Transverse colon (tissue), 4 donors: ENCODE results near the gene NRARP. TPM values are rescaled to one million over a fixed set of nuclear protein-coding genes. Genes with fewer than 3 reads are reported as not detected.

Experiments used
- DNase-seq: peaks from one replicate; pipeline ENCODE4 v3.0.0-alpha.2; 2019
- H3K27ac ChIP-seq, 4 donors: fragments of 200-600 bp; sonication (generic); 2 replicates each; pipeline ENCODE4 v1.5.1; 2016 to 2018; ENCODE audit warnings: inconsistent platforms in 4 of 4
- H3K27me3 ChIP-seq: fragments of 200-600 bp; sonication (generic); 2 replicates; pipeline ENCODE4 v1.5.1; 2017; ENCODE audit warnings: inconsistent platforms
- H3K36me3 ChIP-seq, 4 donors: fragments of 200-600 bp; sonication (generic); 2 replicates each; pipeline ENCODE4 v1.5.1; 2017 to 2019; ENCODE audit warnings: inconsistent platforms in 4 of 4
- H3K4me1 ChIP-seq, 4 donors: fragments of 200-600 bp; sonication (generic); 2 replicates each; pipeline ENCODE4 v1.5.1; 2017 to 2020; ENCODE audit warnings: inconsistent platforms in 4 of 4
- H3K4me3 ChIP-seq, 4 donors: fragments of 200-600 bp; sonication (generic); 1 replicate in 1 of 4; 2 replicates in 3 of 4; pipeline versions ENCODE4 v1.5.1 to v1.6.1; 2017 to 2019; ENCODE audit warnings: inconsistent platforms in 4 of 4
- H3K9me3 ChIP-seq, 2 donors: fragments of 200-600 bp; sonication (generic); 2 replicates each; pipeline ENCODE4 v1.5.1; 2017 to 2019; ENCODE audit warnings: inconsistent platforms in 2 of 2
- EP300 ChIP-seq: sonication (generic); formaldehyde crosslinking; IDR thresholded peaks from one replicate; pipeline ENCODE4 v1.6.1; 2017; ENCODE audit warnings: antibody characterized with exemption, low read depth
- POLR2A ChIP-seq: fragments of 450-650 bp; IDR thresholded peaks from one replicate; pipeline ENCODE4 v1.6.1; 2016; ENCODE audit warnings: antibody characterized with exemption, mild to moderate bottlenecking, moderate library complexity
- POLR2AphosphoS5 ChIP-seq, 3 donors: sonication (generic); formaldehyde crosslinking; IDR thresholded peaks; one replicate each; pipeline ENCODE4 v1.6.1; 2016; ENCODE audit warnings: antibody characterized with exemption in 3 of 3
- WGBS, 2 donors: methylation state at CpG; one replicate each; pipeline ENCODE4 v1.1.5; 2018; ENCODE audit warnings: low coverage in 1 of 2; 5-methylcytosine and 5-hydroxymethylcytosine counted together
- in situ Hi-C, 4 donors: fragments of 200-750 bp; cut with MboI; loops; one replicate each; pipeline versions ENCODE4 v1.15.0 to v1.15.1; 2017; ENCODE audit warnings: low sequenced_read_pairs in 3 of 4, low pct_ligation_motif_present in 1 of 4, low pct_unique_long_range_greater_than_20kb in 1 of 4
- intact Hi-C: fragments of 100-400 bp; cut with DNase I; formaldehyde crosslinking; loops from one replicate; pipeline ENCODE4 v1.15.1; 2023; ENCODE audit warnings: low total_unique reads
- total RNA-seq, 4 donors: library from RNA; depleted of rRNA; stranded (reverse); fragments of >200 nt; gene quantifications; one replicate each; pipeline ENCODE4 v1.1.0, GENCODE V29; 2016
- TF ChIP-seq, protein P1 (sequence below), 5 experiments: fragments of 200-600 bp in 3 of 5; fragments of 450-650 bp in 2 of 5; sonication (generic) in 3 of 5; IDR thresholded peaks; 1 replicate in 2 of 5; 2 replicates in 3 of 5; pipeline ENCODE4 v1.5.1; 2016 to 2017; ENCODE audit warnings: antibody characterized with exemption in 5 of 5, inconsistent platforms in 3 of 5, mild to moderate bottlenecking in 2 of 5, moderate library complexity in 1 of 5

NRARP gene
- total RNA-seq, 4 donors from 2014 or later, result 92.0 to 343 (median 134) TPM

DNA sequence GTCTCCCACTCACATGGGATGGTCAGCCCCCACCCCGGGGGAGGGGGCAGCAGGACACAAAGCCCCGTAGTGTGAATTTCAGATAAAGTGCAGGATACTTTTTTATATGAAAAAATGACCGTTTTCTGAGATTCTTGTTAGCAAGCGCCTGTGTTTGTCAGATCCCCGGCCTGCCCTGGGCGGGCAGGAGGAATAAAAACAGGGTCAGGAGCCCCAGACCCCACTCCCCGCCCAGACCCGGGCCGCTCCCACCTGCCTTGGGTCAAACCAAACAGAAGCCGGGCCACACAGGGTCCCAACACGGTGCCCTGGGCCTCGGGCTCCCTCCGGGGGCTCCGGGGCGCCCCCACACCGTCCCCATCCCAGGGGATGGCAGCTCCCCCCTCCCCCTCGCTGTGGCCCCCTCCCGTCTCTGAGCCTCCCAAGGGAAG is 13.5 kb upstream of the NRARP start:
- intact Hi-C loops (no loop called here), in situ Hi-C loops (no loop called here)
- Histone ChIP-seq H3K36me3 (no peaks in the 10 kb centered on the region), H3K27me3 (peaks cover 17% of the 10 kb centered on the region), H3K9me3 (no peaks in the 10 kb centered on the region), H3K4me1 (peaks cover 14 to 51% (median 35%) of the 10 kb centered on the region in 4 donors), H3K4me3 (peak overlapping the region in 2 of 4 donors; percentile 30 to 44), H3K27ac (peak overlapping the region in 2 of 4 donors; percentile 9 to 94)
- no peak for DNase-seq
- WGBS, 2 donors, result 43% methylated on average over 6 of the region's 18 CpGs; no CpG with 5 or more reads in 1 of the 2 donors
- TF ChIP-seq, protein P1, sequence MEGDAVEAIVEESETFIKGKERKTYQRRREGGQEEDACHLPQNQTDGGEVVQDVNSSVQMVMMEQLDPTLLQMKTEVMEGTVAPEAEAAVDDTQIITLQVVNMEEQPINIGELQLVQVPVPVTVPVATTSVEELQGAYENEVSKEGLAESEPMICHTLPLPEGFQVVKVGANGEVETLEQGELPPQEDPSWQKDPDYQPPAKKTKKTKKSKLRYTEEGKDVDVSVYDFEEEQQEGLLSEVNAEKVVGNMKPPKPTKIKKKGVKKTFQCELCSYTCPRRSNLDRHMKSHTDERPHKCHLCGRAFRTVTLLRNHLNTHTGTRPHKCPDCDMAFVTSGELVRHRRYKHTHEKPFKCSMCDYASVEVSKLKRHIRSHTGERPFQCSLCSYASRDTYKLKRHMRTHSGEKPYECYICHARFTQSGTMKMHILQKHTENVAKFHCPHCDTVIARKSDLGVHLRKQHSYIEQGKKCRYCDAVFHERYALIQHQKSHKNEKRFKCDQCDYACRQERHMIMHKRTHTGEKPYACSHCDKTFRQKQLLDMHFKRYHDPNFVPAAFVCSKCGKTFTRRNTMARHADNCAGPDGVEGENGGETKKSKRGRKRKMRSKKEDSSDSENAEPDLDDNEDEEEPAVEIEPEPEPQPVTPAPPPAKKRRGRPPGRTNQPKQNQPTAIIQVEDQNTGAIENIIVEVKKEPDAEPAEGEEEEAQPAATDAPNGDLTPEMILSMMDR (IDR thresholded peaks at IDR 0.05), result no peak
- no peak for TF ChIP-seq POLR2A
- TF ChIP-seq EP300, result no peak
- TF ChIP-seq POLR2AphosphoS5 (IDR thresholded peaks at IDR 0.05), result no peak

DNA sequence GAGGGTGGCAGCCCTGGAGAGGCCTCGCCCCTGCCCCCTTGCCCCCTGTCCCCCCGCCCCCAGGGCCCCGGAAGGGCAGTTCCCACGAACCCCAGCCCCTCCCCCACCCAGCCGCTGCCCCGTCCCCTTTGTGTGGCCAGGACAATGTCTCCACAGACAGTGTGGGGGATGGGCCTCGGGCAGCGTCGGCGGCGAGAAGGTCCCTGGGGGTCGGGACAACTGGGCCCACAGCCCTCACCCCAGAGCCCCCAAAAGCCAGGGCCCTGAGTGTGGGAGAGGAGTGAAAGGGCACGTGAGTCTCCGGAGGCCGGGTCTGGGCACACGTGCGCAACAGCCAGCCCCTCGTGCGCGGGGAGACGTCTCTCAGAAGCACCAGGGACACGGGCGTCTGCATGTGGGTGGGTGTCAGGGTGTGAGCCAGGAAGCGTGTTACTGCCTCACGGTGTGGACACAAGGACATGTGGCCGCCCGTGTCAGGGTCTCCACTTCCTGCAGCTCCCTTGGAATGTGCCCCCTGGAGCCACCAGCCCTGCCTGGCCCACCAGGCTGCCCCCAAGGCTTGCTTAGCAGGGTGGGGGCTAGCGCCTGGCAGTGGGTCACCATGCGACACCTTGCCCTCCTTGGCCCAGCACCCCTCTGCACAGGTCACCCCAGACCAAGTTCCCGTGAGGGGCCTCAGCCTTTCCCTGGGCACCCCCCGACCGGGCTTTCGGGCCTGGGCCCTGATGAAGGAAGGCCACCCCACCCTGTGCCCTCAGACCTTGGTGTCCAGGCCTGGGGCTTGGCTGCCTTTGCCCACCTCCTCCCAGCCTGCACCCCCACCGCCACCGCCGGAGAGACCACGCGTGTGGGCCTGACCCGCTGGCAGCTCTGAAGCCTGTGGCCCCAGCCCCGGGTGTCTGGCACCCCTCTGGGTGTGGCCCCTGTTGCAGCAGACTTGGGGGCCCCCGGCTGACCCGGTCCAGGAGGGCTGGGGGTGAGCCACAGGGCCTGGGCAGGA is 12.8 kb upstream of the NRARP start:
- Histone ChIP-seq H3K4me3 (no peak overlapping the region), H3K27ac (peak overlapping the region in 2 of 4 donors; percentile 9 to 94), H3K4me1 (peaks cover 14 to 58% (median 39%) of the 10 kb centered on the region in 4 donors), H3K36me3 (no peaks in the 10 kb centered on the region), H3K27me3 (peaks cover 17% of the 10 kb centered on the region), H3K9me3 (no peaks in the 10 kb centered on the region)
- WGBS, 2 donors, result 67% methylated on average over 28 of the region's 42 CpGs; no CpG with 5 or more reads in 1 of the 2 donors
- no peak for DNase-seq
- intact Hi-C loops, result no loop called here
- in situ Hi-C loops, result no loop called here
- TF ChIP-seq, protein P1 (IDR thresholded peaks at IDR 0.05), result no peak
- TF ChIP-seq EP300 (no peak), POLR2AphosphoS5 (IDR thresholded peaks at IDR 0.05) (no peak), POLR2A (no peak)

DNA sequence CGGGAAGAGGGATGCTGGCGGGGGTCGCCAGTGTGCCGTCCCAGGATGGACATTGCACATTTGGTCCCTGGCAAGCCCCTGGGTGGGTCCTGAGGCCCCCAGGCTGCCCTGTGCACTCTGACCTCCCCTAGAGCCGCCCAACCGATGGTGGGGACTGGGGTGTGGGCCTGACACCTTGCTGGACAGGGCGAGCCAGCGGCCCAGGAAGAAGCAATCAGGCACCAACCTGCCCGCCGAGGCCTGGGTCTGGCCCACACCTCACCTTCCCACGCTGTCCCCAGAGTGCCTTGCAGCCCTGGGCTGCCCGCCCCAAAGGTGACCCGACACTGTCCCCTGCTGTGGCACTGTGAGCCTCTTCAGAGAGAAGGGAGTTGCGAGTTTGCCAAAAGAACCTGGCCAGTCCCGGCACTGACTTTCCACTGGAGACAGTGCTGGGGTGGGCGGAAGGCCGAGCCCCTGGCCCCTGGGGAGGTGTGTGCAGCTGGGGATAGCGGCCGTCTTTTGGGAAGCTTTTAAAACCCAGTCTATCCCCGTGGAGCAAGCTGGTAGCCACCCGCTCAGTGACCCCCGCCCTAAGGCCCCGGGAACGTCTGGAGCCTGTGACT is 12.0 kb upstream of the NRARP start:
- WGBS, 2 donors, result 74% methylated on average over 21 of the region's 24 CpGs; no CpG with 5 or more reads in 1 of the 2 donors
- TF ChIP-seq EP300, result no peak
- no peak for TF ChIP-seq POLR2AphosphoS5 (IDR thresholded peaks at IDR 0.05)
- no peak for TF ChIP-seq POLR2A
- TF ChIP-seq, protein P1 (IDR thresholded peaks at IDR 0.05), result no peak
- Histone ChIP-seq H3K9me3 (no peaks in the 10 kb centered on the region), H3K4me1 (peaks cover 14 to 58% (median 39%) of the 10 kb centered on the region in 4 donors), H3K27me3 (peaks cover 17% of the 10 kb centered on the region), H3K4me3 (no peak overlapping the region), H3K36me3 (no peaks in the 10 kb centered on the region), H3K27ac (peak overlapping the region in 1 of 4 donors; percentile 94)
- in situ Hi-C loops, result no loop called here
- intact Hi-C loops, result no loop called here
- DNase-seq, result no peak

DNA sequence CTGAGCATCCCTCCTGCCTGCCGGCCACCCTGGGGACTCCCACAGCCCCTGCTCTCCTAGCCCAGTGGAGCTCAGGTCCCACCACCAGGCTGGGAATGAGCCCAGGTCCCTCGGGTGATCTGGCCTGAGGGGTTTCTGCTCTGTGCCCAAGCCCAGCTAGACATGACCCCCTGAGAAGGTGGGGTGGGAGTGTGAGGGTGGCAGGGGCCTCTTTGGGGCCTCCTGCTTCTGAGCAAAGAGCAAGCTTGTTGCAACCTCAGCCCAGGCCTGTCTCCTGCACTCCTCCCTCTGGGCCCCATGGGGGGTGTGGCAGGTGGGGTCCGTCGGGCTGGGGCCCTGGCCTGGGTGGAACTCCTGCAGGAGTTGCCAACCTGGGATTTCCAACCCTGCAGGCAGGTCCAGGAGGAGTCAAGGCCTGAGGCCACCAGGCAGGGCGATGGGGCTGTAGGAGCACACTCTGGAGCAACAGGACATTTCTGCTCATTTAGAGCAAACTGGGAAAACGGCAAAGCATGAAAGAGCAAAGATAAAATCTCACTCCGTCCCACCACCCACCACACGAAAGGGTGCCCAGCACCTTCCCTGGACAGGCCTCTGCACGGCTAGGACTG is 11.4 kb upstream of the NRARP start:
- 58 to 80% methylated on average over 1 to 7 of the region's 9 CpGs for WGBS, 2 donors
- Histone ChIP-seq H3K36me3 (no peaks in the 10 kb centered on the region), H3K27me3 (peaks cover 17% of the 10 kb centered on the region), H3K4me3 (no peak overlapping the region), H3K9me3 (no peaks in the 10 kb centered on the region), H3K27ac (peak overlapping the region in 1 of 4 donors; percentile 94), H3K4me1 (peaks cover 14 to 58% (median 39%) of the 10 kb centered on the region in 4 donors)
- TF ChIP-seq POLR2AphosphoS5 (IDR thresholded peaks at IDR 0.05), result no peak
- no peak for TF ChIP-seq POLR2A
- TF ChIP-seq, protein P1 (IDR thresholded peaks at IDR 0.05), result no peak
- TF ChIP-seq EP300, result no peak
- intact Hi-C loops, result no loop called here
- no peak for DNase-seq
- in situ Hi-C loops, result no loop called here
